GM10266 (cell line): ENCODE data around the gene PAGE2.
"Not testable (repeated sequence)": the region's sequence is repeated elsewhere in the genome, so short reads cannot be mapped to it uniquely, and the experiment has no call there.

Source experiments
- DNase-seq: peaks from one replicate; pipeline ENCODE4 v3.0.0; 2012; ENCODE audit errors: extremely low spot score
- CTCF ChIP-seq: IDR thresholded peaks from 2 replicates; pipeline ENCODE4 v1.5.1; 2012; ENCODE audit warnings: mild to moderate bottlenecking, low read depth; ENCODE audit not compliant: control insufficient read depth, insufficient read depth; ENCODE audit errors: missing control alignments

PAGE2 gene

GRCh38 chrX:55088795-55089489 is at the start of gene PAGE2:
TSS of gene PAGE2 (plus strand) at chrX:55089018. CDS start at chrX:55090021, 1,003 bp downstream.
- no peak for TF ChIP-seq CTCF
- DNase-seq, result no peak

GRCh38 chrX:55039471-55039870 is 49.3 kb upstream of the PAGE2 start:
- TF ChIP-seq CTCF, result no peak
- no peak for DNase-seq

- no peak for DNase-seq
- no peak for TF ChIP-seq CTCF
Observed at GRCh38 chrX:55041514-55041913, 47.3 kb upstream of the PAGE2 start.

- DNase-seq, result not testable (repeated sequence)
Observed at GRCh38 chrX:55050599-55050998, 38.2 kb upstream of the PAGE2 start.

GRCh38 chrX:55056820-55057674 is 31.8 kb upstream of the PAGE2 start:
- TF ChIP-seq CTCF, result no peak
- no peak for DNase-seq

DNA sequence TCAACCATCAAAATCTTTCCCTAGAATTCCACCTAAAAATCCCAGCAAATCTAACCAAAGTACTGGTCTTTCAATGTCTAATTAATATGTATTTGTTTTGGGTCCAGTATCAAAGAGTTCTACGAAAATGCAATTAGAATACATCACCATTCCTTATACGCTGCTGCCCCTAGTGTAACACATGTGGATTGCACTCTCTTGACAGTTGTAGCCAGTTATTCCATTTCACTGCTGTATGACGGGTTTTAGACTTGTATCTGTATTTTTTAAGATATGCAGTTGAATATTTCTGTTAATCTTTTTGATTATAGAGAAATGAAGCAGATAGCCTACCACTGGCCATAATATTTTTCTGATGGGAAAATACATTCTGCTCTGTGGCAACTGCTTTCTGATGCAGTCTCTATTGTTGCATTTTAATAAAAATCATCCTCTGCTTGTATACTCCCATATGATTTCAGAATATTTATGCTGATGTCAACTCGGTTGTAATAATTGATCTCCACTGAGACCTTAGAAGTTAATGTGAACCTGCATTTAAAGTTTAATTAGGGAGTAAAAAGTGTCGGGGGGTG is 31.1 kb upstream of the PAGE2 start:
- DNase-seq, result peak; percentile 12

GRCh38 chrX:55067180-55067579 is 21.6 kb upstream of the PAGE2 start:
- not testable (repeated sequence) for DNase-seq

More for the DNA sequence above, 31.1 kb upstream of the PAGE2 start:
- TF ChIP-seq CTCF, result peak; percentile 67

DNA sequence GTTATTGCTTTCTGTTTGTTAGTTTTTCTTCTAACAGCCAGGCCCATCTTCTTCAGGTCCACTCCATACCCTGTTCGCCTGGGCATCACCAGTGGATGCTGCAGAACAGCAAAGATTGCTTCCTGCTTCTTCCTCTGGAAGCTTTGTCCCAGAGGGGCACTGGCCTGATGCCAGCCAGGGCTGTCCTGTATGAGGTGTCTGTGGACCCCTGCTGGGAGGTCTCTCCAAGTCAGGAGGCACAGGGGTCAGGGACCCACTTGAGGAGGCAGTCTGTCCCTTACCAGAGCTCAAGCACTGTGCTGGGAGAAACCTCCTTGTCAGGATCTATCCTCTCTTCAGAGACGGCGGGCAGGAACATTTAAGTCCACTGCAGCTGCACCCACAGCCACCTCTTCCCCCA is 16.5 kb upstream of the PAGE2 start:
- no peak for TF ChIP-seq CTCF
- no peak for DNase-seq
